NCI-H2029 (cell line): ENCODE data around the gene ZSCAN2.
"Not testable (repeated sequence)": the region's sequence is repeated elsewhere in the genome, so short reads cannot be mapped to it uniquely, and the experiment has no call there.

Experiments
- DNase-seq: peaks from one replicate; lab custom pipeline; 2025; lab: John Stamatoyannopoulos, UW

The ZSCAN2 gene

DNA sequence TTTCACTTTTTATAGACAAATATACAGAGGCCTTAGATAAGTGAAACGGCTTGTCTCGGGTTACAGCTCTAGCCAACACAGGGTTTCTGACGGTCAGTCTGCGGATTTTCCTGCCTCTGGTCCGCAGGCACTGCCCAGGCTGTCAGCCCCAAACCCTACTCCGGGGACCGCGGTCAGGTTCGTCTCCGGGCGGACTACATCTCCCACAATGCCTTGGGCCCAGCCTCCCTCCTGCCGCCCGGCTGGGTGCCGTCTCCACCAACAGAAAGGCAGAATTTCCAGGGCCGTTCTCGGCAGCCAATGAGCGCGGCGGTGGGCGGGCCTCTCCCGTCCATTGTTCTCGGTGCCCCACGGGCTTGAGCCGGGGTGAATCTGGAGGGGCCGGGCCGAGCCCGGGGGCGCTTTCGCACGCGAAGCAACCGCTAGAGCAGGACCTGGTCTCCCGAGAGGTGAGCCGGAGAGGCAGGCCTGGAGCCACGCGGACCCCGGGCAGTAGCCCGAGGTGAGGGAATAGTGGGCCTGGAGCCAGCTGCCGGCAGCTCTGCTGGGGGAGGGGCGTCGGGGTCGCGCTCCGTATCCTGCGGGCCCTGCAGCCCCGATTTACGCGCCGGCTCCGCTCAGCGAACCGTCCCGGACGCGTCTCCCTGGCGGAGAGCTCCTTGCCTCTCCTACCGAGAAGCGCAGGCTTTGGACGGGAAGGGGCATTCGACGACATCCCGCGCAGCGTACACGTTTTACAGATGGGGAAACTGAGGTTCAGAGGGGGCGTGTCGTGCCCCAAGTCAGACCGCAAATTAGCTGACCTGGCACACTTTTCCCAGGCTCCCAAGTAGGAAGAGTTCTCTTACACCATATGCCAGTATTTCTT, at the start of gene ZSCAN2:
ZSCAN2 (plus strand) TSS at position 323 of the 868 bp plus-strand sequence. CDS start 2,919 bp downstream, outside the sequence.
- DNase-seq, result peak; percentile 78

DNA sequence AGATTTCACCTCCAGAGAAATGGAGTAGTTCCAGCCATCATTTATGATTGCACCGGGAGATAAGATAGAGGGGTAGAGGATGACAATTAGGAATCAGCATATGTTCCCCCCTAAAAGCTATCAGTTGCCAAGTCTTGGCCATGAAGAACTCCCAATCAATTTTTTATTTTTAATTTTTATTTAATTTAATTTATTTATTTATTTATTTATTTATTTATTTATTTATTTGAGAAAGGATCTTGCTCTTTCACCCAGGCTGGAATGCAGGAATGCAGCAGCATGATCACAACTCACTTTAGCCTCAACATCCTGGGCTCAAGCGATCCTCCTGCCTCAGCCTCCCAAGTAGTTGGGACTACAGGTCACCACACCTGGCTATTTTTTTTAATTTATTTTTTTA, 49.2 kb upstream of the ZSCAN2 start:
- not testable (repeated sequence) for DNase-seq

GRCh38 chr15:84552896-84553295, 47.9 kb upstream of the ZSCAN2 start:
- no peak for DNase-seq

DNA sequence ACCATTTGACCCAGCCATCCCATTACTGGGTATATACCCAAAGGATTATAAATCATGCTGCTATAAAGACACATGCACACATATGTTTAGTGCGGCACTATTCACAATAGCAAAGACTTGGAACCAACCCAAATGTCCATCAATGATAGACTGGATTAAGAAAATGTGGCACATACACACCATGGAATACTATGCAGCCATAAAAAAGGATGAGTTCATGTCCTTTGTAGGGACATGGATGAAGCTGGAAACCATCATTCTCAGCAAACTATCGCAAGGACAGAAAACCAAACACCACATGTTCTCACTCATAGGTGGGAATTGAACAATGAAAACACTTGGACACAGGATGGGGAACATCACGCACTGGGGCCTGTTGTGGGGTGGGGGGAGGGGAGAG, 44.1 kb upstream of the ZSCAN2 start:
- DNase-seq, result not testable (repeated sequence)

DNA sequence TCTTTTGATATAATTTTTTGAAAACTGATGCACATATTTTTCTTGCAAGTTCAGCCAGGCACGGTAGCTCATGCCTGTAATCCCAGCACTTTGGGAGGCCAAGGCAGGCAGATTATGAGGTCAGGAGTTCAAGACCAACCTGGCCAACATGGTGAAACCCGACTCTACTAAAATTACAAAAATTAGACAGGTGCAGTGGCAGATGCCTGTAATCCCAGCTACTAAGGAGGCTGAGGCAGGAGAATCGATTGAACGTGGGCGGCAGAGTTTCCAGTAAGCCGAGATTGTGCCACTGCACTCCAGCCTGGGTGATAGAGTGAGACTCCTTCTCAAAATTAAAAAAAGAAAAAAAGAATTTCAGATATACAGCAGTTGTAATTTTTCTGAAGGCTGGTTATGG, 32.8 kb upstream of the ZSCAN2 start:
- not testable (repeated sequence) for DNase-seq

DNA sequence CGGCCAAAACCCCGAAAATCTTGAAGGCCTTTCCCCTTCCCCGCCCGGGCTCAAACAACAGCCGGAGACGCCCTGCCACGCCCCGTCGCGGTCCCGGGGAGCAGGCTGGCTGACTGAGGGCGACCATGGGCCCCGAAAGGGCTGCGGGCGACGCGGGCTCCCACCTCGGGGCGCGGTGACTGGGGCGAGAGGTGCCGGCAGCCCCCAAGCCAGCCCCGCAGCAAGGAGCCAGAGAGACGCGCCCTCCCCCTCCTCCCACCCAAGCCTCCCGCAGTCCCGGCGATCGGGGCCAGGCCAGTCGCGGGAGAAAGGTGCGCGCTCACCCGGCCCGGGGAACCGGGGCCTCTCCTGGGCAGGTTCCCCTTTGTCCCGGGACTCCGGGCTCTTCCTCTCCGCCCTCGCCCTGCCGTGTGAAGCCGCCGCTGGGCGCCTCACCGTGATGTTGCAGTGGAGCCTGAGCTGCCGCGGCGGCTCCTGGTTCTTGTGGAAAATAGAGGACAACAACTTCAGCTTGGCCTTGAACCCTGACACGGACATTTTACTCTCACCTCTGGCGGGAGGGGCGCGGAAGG, 30.6 kb upstream of the ZSCAN2 start:
- no peak for DNase-seq

DNA sequence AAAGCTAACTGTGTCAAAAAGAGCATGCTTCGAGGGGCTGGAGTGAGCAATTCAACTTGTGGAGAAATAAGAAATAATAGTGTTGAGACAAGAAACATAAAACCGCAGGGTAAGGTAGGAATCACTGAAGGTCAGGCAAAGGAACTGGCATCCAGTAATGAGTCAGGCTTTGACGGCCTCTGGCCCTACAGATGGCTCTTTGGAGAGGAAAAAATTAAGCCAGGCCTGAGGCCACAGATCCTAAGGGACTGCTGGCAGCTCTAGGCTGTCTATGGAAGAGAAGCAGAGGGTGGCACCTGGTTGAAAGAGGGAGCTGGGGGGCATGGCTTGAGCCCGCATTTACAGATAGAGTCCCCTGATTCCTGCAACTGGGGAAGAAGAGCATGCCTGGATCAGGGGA, 28.6 kb upstream of the ZSCAN2 start:
- DNase-seq, result no peak

DNA sequence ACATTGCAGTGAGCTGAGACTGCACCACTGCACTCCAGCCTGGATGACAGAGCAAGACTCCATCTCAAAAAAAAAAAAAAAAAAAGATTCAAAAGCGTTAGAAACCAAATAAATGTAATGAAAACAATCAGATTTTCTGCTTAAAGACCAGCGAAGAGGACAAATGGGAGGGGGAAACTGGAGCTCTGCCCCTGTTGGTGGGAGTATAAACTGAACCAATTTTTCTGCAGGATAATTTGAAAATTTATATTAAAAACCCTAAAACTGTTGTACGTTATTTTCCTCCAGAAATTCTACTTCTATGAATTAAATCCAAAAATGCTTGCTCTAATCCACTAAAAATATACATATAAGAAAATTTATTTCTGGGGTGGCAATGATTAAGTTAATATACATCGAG, 25.3 kb upstream of the ZSCAN2 start:
- no peak for DNase-seq

DNA sequence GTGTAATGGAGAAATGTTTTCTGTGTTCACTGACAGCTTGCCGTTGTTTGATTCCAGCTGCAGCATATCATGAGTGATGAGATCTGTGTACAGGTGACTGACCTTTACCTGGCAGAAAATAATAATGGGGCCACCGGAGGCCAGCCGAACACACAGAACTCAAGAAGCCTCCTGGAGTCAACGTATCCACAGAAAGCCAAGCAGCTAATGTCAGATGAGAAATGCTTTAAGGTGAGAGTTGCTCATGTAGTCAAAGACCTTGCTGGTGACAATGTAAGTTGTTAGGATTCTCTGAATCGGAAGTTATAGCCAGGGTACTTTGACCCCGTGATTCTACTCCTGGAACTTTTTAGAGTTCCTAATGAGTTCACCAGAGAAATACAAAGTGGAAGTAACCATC, 22.9 kb upstream of the ZSCAN2 start:
- DNase-seq, result not testable (repeated sequence)

- not testable (repeated sequence) for DNase-seq
These were observed 21.5 kb upstream of the ZSCAN2 start for GRCh38 chr15:84579261-84579721.

DNA sequence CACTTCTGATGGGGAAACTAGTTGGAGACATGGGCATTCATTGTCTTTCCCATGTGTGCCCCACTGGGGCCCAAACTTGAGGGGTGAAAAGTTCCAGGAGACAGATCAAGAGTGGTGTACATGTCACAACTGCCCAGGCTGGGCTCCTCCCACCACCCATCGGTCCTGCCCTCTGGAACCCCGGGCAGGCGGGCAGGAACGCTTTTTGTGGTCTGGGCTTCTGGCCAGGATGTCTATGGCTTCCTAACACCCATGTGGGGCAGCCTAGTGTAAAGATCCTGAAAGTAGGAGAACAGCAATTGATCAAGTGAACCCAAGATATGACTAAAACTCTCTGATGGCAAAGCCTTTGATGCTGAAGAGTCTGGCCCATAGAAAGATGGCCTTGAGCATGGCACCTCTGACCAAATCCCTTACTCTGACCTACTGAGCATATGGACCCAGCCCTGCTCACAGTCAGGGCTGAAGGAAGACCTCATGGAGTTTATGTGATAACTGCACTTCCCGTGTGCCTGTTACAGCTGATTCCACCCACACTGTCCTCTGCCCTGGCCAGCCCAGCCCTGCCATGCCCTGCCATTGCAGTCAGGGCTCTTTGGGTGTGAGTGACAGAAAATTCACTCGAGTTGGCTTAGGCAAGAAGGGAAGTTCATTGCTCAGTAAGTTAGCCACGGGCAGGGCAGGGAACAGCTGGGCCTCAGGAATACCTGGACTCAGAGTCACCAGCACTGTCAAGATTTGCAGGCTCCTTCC, 19.0 kb upstream of the ZSCAN2 start:
- not testable (repeated sequence) for DNase-seq

DNA sequence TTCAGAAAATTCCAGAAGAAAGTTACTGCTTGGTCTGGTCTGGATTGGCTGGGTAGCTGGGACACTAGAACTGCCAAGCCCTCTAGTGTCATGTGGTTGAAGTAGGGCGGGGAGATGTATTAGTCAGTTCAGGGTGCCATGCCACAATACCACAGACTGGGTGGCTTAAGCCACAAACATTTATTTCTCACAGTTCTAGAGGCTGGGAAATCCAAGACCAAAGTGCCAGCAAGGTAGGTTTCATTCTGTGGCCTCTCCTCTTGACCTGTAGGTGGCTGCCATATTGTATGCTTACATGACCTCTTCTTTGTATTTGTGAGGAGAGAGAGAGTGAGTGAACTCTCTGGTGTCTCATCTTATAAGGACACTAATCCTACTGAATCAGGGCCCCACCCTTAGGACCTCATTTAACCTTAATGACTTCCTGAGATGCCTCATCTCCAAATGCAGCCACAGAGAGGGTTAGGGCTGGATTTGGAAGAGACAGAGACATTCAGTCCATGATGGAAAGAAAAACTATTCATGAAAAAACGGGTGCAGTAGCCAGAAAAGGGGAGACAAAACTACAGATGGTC, 18.1 kb upstream of the ZSCAN2 start:
- no peak for DNase-seq

- DNase-seq, result not testable (repeated sequence)
These were observed 16.9 kb upstream of the ZSCAN2 start for GRCh38 chr15:84583921-84584320.

- DNase-seq, result no peak
These were observed 14.1 kb upstream of the ZSCAN2 start for GRCh38 chr15:84586696-84587095.

- peak; percentile 65 for DNase-seq
These were observed 12.5 kb upstream of the ZSCAN2 start for GRCh38 chr15:84588053-84588874.

GRCh38 chr15:84590406-84590805, 10.4 kb upstream of the ZSCAN2 start:
- no peak for DNase-seq

DNA sequence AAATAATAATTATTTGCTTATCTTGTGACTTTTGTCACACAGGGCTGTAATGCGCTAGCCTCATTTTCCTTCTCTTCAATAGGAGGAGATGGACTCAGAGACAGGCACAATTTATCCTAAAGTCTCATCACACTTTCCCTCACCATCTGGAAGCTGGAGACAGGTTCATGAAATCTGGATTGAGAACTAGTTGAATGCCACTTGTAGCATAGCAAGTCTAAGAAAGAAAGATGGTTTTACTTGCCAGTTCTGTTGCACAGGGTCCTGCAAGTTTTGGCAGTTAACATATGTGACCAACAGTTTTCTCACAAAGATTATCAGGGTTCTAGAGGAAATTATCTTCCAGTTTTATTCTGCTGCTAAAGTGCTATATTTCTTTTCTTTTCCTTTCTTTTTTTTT, 9.0 kb upstream of the ZSCAN2 start:
- DNase-seq, result no peak

DNA sequence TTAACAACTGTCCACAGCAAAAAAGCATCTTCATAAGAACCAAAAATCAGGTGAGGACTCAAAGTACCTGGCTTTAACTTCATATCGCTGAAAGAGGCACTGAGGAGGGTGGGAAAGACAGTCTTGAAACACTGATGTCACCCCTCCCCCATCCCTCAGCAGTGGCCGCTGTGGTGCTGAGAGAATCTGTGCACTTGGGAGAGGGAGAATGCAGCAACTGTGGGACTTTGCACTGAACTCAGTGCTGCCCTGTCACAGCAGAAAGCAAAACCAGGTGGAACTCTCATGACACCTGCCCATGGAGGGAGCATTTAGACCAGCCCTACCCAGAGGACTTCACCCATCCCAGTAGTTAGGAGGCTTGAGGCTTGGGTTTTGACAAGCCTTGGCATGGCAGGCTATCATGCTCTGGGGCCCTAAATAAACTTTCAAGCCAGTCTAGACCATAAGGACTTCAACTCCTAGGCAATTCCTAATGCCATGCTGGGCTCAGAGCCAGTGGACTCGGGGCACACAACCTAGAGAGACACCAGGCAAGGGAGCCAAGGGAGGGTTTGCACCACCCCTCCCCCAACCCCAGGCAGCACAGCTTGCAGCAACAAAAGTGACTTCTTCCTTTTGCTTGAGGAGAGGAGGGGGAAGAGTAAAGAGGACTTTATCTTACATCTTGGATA, 6.1 kb upstream of the ZSCAN2 start:
- no peak for DNase-seq

- DNase-seq, result no peak
These were observed 5.1 kb upstream of the ZSCAN2 start for GRCh38 chr15:84595660-84596059.

GRCh38 chr15:84597296-84597695, 3.5 kb upstream of the ZSCAN2 start:
- no peak for DNase-seq

- DNase-seq, result no peak
These were observed 2.6 kb upstream of the ZSCAN2 start for GRCh38 chr15:84598250-84598649.
